Cardiac muscle cell (in vitro differentiated cells and primary cell): ENCODE results near the gene MYO5C. TPM values are rescaled to one million over a fixed set of nuclear protein-coding genes. Genes with fewer than 3 reads are reported as not detected.

Source experiments
- DNase-seq, 2 donors: peaks; one replicate each; pipeline versions ENCODE4 v3.0.0 to v3.0.0-alpha.2; 2010 to 2017; ENCODE audit warnings: low read depth in 1 of 2, low spot score in 1 of 2
- H3K27ac ChIP-seq: fragments of 200-600 bp; sonication (generic); 2 replicates; pipeline ENCODE4 v1.5.1; 2016
- H3K27me3 ChIP-seq: fragments of 200-600 bp; sonication (generic); 2 replicates; pipeline ENCODE4 v1.6.0; 2016; ENCODE audit warnings: control low read depth
- H3K36me3 ChIP-seq: fragments of 200-600 bp; sonication (generic); 2 replicates; pipeline ENCODE4 v1.5.1; 2016; ENCODE audit warnings: control low read depth
- H3K4me1 ChIP-seq: fragments of 200-600 bp; sonication (generic); 2 replicates; pipeline ENCODE4 v1.8.1; 2017; ENCODE audit warnings: low read depth, mild to moderate bottlenecking, mixed run types
- H3K4me3 ChIP-seq: fragments of 200-600 bp; sonication (generic); 2 replicates; pipeline ENCODE4 v1.5.1; 2016; ENCODE audit warnings: mild to moderate bottlenecking
- H3K9me3 ChIP-seq: fragments of 200-600 bp; sonication (generic); 2 replicates; pipeline ENCODE4 v1.5.1; 2017; ENCODE audit warnings: low read depth, mild to moderate bottlenecking, control low read depth
- CTCF ChIP-seq: IDR thresholded peaks from 2 replicates; pipeline ENCODE4 v1.5.1; 2012; ENCODE audit warnings: low read depth, mild to moderate bottlenecking, low read length
- polyA plus RNA-seq: library from polyadenylated mRNA; unstranded; fragments of >200 nt; fragmentation: Nextera tagmentation; extraction: Ambion mirVana; gene quantifications from 2 replicates; pipeline ENCODE4 v1.2.1, GENCODE V29; 2016
- total RNA-seq: library from RNA; depleted of rRNA; stranded (reverse); fragments of >200 nt; gene quantifications from 2 replicates; pipeline ENCODE4 v1.2.3, GENCODE V29; 2016

MYO5C gene
- total and polyA plus RNA-seq, 2 experiments from 2014 or later, result 2.9 to 8.5 TPM

- DNase-seq, result peak in 1 of 2 donors; percentile 14
- H3K9me3 ChIP-seq, result no peaks in the 10 kb centered on the region
- no peak overlapping the region for H3K27ac ChIP-seq
These were observed 23.3 kb upstream of the MYO5C start for GRCh38 chr15:52318729-52319500.

DNA sequence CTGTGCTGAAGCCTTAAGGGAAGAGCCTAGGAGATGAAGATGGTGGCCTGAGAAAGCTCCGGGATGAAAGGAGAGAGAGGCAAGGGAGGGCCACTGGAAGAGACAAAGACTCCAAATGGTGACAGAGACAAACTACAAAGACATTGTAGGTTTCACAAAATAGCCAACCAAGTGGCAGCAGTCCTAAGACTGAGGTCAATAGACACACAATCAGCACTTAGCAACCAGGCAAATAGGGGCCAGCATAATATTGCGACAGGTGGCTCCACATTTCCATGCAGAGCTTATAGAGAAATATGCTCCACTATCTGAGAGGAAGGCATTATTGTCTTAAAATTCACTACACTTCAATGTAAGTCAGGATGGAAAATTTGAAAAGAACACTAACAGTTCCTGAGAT is 22.1 kb upstream of the MYO5C start:
- no peak for DNase-seq
- H3K27me3 ChIP-seq, result no peaks in the 10 kb centered on the region
- H3K9me3 ChIP-seq, result no peaks in the 10 kb centered on the region
- no peak overlapping the region for H3K27ac ChIP-seq
- no peak for TF ChIP-seq CTCF
- no peaks in the 10 kb centered on the region for H3K4me1 ChIP-seq
- peaks cover 13% of the 10 kb centered on the region for H3K36me3 ChIP-seq
- H3K4me3 ChIP-seq, result no peak overlapping the region

More at GRCh38 chr15:52318729-52319500, 23.3 kb upstream of the MYO5C start:
- TF ChIP-seq CTCF, result no peak
- H3K36me3 ChIP-seq, result peaks cover 6% of the 10 kb centered on the region
- H3K4me1 ChIP-seq, result no peaks in the 10 kb centered on the region
- H3K4me3 ChIP-seq, result no peak overlapping the region
- no peaks in the 10 kb centered on the region for H3K27me3 ChIP-seq

GRCh38 chr15:52317022-52317421 is 21.4 kb upstream of the MYO5C start:
- Histone ChIP-seq H3K4me1 (no peaks in the 10 kb centered on the region), H3K4me3 (no peak overlapping the region), H3K36me3 (peaks cover 15% of the 10 kb centered on the region), H3K9me3 (no peaks in the 10 kb centered on the region), H3K27ac (no peak overlapping the region), H3K27me3 (no peaks in the 10 kb centered on the region)
- DNase-seq, result no peak
- no peak for TF ChIP-seq CTCF

GRCh38 chr15:52309154-52309548 is 13.5 kb upstream of the MYO5C start:
- TF ChIP-seq CTCF, result no peak
- no peak for DNase-seq
- H3K4me1 ChIP-seq, result no peaks in the 10 kb centered on the region
- H3K36me3 ChIP-seq, result peaks cover 9% of the 10 kb centered on the region
- H3K9me3 ChIP-seq, result no peaks in the 10 kb centered on the region
- no peaks in the 10 kb centered on the region for H3K27me3 ChIP-seq
- H3K27ac ChIP-seq, result no peak overlapping the region
- H3K4me3 ChIP-seq, result no peak overlapping the region

DNA sequence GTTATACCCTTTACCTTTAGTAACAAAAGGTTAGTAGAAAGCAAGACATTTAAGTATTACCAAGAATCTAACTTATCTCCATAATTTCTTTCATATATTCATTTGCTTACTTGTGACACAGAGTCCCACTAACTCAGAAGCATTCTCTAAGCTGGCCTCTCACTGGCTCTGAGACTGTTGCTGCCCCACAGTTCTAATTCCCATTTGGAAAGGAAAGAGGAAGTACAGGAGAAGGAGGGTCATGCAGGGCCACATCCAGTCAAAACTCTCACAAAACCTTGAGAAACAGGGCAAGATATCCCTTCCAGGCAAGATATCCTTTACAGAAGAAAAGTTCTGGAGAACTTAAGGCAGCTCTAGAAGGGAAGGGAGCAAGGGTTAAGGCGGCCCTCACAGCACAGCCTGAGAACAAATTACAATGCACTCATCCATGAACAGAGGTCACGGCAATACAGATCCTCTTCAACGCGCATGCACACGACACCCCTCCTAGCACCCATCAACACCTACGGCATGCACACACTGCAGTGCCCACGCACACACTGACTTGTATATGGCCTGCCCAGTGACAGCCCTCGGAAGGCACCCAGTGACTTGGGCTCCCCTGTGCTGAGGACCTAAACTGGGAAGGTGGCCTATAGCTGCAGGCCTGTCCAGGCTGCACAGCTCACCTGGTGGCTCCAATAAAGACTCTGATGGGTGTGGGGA is 13.0 kb upstream of the MYO5C start:
- Histone ChIP-seq H3K4me3 (no peak overlapping the region), H3K9me3 (no peaks in the 10 kb centered on the region), H3K27me3 (no peaks in the 10 kb centered on the region), H3K27ac (no peak overlapping the region), H3K36me3 (peaks cover 9% of the 10 kb centered on the region), H3K4me1 (no peaks in the 10 kb centered on the region)
- no peak for DNase-seq
- TF ChIP-seq CTCF, result no peak
